GM12878 (cell line): ENCODE results near the gene RRBP1.

Source experiments
- BHLHE40 ChIP-seq, 2 experiments: fragments of 450-650 bp in 1 of 2; IDR thresholded peaks; 2 replicates each; pipeline ENCODE4 v1.6.1; 2011 to 2017; ENCODE audit warnings: low read depth in 2 of 2, borderline replicate concordance in 1 of 2, improper control_type of control experiment in 1 of 2, low read length in 1 of 2, mild to moderate bottlenecking in 1 of 2
- CHD1 ChIP-seq: IDR thresholded peaks from 2 replicates; pipeline ENCODE4 v1.6.1; 2012; ENCODE audit warnings: low read depth, low read length, improper control_type of control experiment
- CREB1 ChIP-seq: IDR thresholded peaks from 2 replicates; pipeline ENCODE4 v1.6.1; 2012; ENCODE audit warnings: low read depth, mild to moderate bottlenecking, inconsistent platforms
- DPF2 ChIP-seq: fragments of 450-650 bp; IDR thresholded peaks from 2 replicates; pipeline ENCODE4 v1.6.1; 2017; ENCODE audit warnings: mild to moderate bottlenecking
- ESRRA ChIP-seq: IDR thresholded peaks from 2 replicates; pipeline ENCODE4 v1.6.1; 2012; ENCODE audit warnings: mild to moderate bottlenecking, low read length, improper control_type of control experiment
- FOS ChIP-seq: IDR thresholded peaks from 3 replicates; pipeline ENCODE4 v1.6.1; 2011; ENCODE audit warnings: borderline replicate concordance; ENCODE audit not compliant: insufficient read length; ENCODE audit errors: extremely low read depth
- HDGF ChIP-seq: fragments of 450-650 bp; IDR thresholded peaks from 2 replicates; pipeline ENCODE4 v1.6.1; 2016; ENCODE audit warnings: antibody characterized with exemption
- RAD21 ChIP-seq: IDR thresholded peaks from 2 replicates; pipeline ENCODE4 v1.6.1; 2011; ENCODE audit warnings: mild to moderate bottlenecking, low read depth, low read length, moderate library complexity; ENCODE audit not compliant: insufficient read depth
- SPI1 ChIP-seq: IDR thresholded peaks from 2 replicates; pipeline ENCODE4 v1.6.1; 2011; ENCODE audit warnings: low read depth, mild to moderate bottlenecking, low read length, moderate library complexity, borderline replicate concordance; ENCODE audit not compliant: insufficient read depth
- SREBF2 ChIP-seq: IDR thresholded peaks from 2 replicates; pipeline ENCODE4 v1.6.1; 2012; ENCODE audit warnings: mild to moderate bottlenecking, low read length
- ZNF217 ChIP-seq: fragments of 450-650 bp; IDR thresholded peaks from 2 replicates; pipeline ENCODE4 v1.6.1; 2017; ENCODE audit warnings: antibody characterized with exemption, mild to moderate bottlenecking
- TF ChIP-seq, protein P1 (sequence below): fragments of 450-650 bp; IDR thresholded peaks from 2 replicates; pipeline ENCODE4 v1.6.1; 2018; ENCODE audit warnings: mild to moderate bottlenecking, low read depth, moderate library complexity; ENCODE audit not compliant: partially characterized antibody
- TF ChIP-seq, protein P2 (sequence below), 3 experiments: IDR thresholded peaks in 2 of 3; conservative IDR thresholded peaks in 1 of 3; 2 replicates each; pipeline ENCODE4 v1.5.1; 2011; ENCODE audit warnings: low read depth in 3 of 3, low read length in 3 of 3, mild to moderate bottlenecking in 3 of 3, control low read depth in 2 of 3, moderate library complexity in 2 of 3, inconsistent platforms in 1 of 3, mixed read lengths in 1 of 3; ENCODE audit not compliant: control insufficient read depth in 2 of 3, insufficient read depth in 1 of 3; ENCODE audit errors: extremely low read depth in 1 of 3
- TF ChIP-seq, protein P3 (sequence below): fragments of 450-650 bp; IDR thresholded peaks from 2 replicates; pipeline ENCODE4 v1.6.1; 2017; ENCODE audit warnings: mild to moderate bottlenecking, low read depth, inconsistent platforms; ENCODE audit not compliant: poor library complexity, severe bottlenecking

DNA sequence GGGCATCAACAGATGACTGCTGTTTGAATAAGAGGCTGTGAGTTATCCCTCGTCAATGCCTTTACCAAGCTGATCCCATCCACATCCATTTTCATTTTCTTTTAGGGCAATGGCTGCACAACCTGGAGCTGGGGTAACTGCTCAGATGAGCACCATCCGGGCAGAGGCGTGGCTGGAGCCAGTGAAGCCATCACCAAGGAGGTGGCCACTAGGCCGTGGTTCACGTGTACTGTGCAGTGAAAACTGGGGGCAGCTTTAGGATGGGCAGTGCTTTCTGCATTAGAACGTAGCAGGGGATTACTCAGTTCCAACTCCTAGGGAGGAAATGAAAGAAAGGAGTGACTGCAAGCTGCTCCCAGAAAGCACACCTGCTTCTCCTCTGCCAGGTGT lies 51.2 kb downstream of the RRBP1 start:
- TF ChIP-seq CREB1: no peak
- TF ChIP-seq, protein P1, sequence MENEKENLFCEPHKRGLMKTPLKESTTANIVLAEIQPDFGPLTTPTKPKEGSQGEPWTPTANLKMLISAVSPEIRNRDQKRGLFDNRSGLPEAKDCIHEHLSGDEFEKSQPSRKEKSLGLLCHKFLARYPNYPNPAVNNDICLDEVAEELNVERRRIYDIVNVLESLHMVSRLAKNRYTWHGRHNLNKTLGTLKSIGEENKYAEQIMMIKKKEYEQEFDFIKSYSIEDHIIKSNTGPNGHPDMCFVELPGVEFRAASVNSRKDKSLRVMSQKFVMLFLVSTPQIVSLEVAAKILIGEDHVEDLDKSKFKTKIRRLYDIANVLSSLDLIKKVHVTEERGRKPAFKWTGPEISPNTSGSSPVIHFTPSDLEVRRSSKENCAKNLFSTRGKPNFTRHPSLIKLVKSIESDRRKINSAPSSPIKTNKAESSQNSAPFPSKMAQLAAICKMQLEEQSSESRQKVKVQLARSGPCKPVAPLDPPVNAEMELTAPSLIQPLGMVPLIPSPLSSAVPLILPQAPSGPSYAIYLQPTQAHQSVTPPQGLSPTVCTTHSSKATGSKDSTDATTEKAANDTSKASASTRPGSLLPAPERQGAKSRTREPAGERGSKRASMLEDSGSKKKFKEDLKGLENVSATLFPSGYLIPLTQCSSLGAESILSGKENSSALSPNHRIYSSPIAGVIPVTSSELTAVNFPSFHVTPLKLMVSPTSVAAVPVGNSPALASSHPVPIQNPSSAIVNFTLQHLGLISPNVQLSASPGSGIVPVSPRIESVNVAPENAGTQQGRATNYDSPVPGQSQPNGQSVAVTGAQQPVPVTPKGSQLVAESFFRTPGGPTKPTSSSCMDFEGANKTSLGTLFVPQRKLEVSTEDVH: no peak
- TF ChIP-seq ZNF217: no peak
- no peak for TF ChIP-seq ESRRA
- no peak for TF ChIP-seq CHD1
- no peak for TF ChIP-seq FOS
- TF ChIP-seq, protein P2, sequence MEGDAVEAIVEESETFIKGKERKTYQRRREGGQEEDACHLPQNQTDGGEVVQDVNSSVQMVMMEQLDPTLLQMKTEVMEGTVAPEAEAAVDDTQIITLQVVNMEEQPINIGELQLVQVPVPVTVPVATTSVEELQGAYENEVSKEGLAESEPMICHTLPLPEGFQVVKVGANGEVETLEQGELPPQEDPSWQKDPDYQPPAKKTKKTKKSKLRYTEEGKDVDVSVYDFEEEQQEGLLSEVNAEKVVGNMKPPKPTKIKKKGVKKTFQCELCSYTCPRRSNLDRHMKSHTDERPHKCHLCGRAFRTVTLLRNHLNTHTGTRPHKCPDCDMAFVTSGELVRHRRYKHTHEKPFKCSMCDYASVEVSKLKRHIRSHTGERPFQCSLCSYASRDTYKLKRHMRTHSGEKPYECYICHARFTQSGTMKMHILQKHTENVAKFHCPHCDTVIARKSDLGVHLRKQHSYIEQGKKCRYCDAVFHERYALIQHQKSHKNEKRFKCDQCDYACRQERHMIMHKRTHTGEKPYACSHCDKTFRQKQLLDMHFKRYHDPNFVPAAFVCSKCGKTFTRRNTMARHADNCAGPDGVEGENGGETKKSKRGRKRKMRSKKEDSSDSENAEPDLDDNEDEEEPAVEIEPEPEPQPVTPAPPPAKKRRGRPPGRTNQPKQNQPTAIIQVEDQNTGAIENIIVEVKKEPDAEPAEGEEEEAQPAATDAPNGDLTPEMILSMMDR (IDR thresholded peaks at IDR 0.05 in 2 of 3, conservative IDR thresholded peaks at IDR 0.05 in 1 of 3; ENCODE audit: control insufficient read depth in 2 of 3, extremely low read depth in 1 of 3, insufficient read depth in 1 of 3, low read depth in 3 of 3, low read length in 3 of 3): no peak
- no peak for TF ChIP-seq HDGF
- no peak for TF ChIP-seq SREBF2
- TF ChIP-seq, protein P3, sequence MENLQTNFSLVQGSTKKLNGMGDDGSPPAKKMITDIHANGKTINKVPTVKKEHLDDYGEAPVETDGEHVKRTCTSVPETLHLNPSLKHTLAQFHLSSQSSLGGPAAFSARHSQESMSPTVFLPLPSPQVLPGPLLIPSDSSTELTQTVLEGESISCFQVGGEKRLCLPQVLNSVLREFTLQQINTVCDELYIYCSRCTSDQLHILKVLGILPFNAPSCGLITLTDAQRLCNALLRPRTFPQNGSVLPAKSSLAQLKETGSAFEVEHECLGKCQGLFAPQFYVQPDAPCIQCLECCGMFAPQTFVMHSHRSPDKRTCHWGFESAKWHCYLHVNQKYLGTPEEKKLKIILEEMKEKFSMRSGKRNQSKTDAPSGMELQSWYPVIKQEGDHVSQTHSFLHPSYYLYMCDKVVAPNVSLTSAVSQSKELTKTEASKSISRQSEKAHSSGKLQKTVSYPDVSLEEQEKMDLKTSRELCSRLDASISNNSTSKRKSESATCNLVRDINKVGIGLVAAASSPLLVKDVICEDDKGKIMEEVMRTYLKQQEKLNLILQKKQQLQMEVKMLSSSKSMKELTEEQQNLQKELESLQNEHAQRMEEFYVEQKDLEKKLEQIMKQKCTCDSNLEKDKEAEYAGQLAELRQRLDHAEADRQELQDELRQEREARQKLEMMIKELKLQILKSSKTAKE: no peak
- no peak for TF ChIP-seq BHLHE40 (IDR thresholded peaks at IDR 0.05; ENCODE audit: borderline replicate concordance in 1 of 2, low read depth in 2 of 2, low read length in 1 of 2)
- TF ChIP-seq DPF2: no peak
- no peak for TF ChIP-seq SPI1
- TF ChIP-seq RAD21: no peak
